ENCODE measurements around the gene FLCN. TPM values are rescaled to one million over a fixed set of nuclear protein-coding genes. Genes with fewer than 3 reads are reported as not detected.
A peak's percentile ranks its signal among the peaks of the same experiment; 100 is the strongest.
"Not testable (repeated sequence)": the region's sequence is repeated elsewhere in the genome, so short reads cannot be mapped to it uniquely, and the experiment has no call there.

FLCN gene
- total RNA-seq, 1 donor from 2014 or later = 29.3 TPM

- DNase-seq = no peak
Observed at GRCh38 chr17:17213775-17214174, 23.2 kb downstream of the FLCN start.

DNA sequence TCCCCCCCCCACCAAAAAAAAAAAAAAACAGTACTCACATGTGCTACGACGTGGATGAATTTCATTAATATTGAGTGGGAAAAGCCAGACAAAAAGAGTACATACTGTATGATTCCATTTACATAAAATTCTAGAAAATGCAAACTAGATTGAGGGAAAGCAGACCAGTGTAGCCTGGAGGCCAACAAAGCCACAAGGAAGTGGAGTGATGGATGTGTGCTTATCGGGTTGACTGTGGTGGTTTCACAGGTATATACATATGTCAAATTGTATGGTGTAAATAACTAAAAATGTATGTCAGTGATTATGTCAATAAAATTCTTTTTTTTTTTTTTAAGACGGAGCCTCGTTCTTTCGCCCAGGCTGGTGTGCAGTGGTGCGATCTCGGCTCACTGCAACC lies 29.0 kb downstream of the FLCN start:
- no peak for DNase-seq

DNA sequence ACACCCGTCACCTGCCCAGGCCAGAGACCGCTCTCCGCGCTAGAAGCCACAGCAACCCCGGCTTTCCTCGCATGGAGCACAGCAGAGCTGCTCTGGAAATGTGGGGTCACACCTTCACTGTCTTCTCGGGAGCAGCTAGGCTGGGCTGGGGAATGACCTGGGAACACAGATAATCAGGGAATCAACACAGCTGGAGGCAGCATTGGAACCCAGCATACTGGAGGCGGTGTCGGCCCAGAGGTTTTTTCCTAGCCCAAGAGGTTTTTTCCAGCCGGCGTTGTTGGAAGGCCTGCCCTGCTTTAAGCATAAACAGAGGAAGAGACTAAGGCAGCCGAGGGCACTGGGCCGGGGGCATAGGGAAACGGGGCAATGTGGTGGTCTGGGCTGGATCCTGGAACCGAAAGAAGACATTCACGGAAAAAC lies 30.0 kb downstream of the FLCN start:
- peak; percentile 10 for DNase-seq

GRCh38 chr17:17206124-17206912 lies 30.6 kb downstream of the FLCN start, which contains the start of gene PLD6:
Gene PLD6, minus strand, starts transcription at chr17:17206333. Its CDS starts 47 bp downstream, at chr17:17206286.
- DNase-seq = peak; percentile 40

DNA sequence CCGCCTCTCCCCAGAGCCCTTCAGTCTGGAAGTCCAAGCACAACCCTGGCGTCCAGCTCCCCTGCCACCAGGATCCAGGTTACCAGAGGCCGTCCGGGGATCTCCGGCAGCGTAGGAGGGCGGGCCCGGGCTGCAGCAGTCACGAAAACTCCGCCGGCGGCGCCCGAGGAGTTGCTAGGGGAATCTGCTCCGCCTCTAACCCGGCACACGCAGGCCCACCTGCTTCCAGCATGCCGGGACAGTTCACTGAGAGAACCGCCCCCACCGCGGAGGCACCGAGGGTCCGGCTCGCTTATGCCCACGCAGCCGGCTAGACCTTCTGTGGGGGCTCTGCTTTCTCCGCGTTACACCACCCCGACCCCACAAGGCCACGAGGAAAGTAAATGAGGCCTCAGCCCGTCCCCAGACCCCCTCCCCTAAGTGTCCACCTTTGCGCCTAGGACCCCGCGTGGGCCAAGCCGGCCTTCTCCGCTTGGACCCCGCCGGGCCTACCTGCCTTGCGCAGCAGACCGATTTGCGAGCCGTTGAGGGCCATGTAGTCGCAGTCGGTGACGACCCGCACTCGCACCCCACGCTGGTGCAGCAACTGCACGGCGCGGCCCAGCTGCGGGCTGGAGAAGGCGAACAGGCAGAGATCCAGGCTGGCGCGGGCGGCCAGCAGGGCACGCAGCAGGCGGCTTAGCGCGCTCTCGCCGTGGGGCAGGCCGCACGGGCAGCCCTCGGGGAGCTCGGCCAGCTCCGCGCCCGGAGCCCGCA lies 31.4 kb downstream of the FLCN start:
- peak; percentile 40 for DNase-seq

DNA sequence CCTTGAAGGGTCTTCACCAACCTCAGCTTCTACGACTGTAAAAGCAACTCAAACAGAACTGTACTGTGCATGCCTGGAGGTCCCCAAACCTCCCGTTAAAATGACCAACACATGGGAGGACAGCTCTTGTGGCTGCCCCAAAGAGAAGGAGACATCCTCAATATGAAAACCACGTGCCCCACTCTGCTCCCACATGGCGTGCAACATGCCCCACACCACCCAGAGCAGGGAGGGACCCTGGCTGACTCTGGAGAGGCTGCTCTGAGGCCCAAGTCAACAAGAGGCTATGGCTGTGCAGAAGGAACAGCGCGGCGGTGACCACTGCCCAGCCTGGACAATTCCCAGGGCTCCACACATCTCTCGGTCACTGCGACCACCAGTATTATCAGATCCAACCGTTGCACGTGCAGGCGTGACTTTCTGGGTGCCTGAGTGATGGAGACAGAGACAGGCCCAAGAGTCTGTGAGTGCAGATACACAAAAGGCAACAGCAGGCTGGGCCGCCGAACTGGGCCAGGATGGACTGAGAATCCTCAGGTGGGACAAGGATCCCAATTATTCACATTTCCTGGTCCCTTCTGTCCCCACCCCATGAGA lies 32.2 kb downstream of the FLCN start:
- DNase-seq = no peak

GRCh38 chr17:17204041-17204591 lies 32.9 kb downstream of the FLCN start:
- peak; percentile 35 for DNase-seq

- DNase-seq = no peak
Observed at GRCh38 chr17:17203173-17203730, 33.7 kb downstream of the FLCN start.

DNA sequence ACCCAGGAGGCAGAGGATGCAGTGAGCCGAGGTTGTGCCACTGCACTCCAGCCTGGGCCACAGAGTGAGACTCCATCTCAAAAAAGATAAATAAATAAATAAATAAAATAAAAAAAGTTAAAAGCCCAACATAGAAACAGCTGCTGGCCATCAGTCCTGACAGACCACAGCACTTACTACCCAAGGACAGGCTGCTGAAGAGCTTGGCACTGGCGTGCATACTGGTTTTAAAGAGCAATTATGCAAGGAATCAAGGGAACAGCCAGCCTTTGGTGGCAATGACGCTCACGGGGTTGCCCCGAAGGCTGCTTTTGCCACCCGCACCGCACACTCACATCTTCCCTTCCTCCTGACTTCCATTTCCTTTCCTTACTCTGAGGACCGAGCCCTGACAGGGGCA lies 35.1 kb downstream of the FLCN start:
- DNase-seq = no peak

- no peak for DNase-seq
Observed at GRCh38 chr17:17201271-17201670, 35.7 kb downstream of the FLCN start.

- no peak for DNase-seq
Observed at GRCh38 chr17:17200831-17201230, 36.1 kb downstream of the FLCN start.

DNA sequence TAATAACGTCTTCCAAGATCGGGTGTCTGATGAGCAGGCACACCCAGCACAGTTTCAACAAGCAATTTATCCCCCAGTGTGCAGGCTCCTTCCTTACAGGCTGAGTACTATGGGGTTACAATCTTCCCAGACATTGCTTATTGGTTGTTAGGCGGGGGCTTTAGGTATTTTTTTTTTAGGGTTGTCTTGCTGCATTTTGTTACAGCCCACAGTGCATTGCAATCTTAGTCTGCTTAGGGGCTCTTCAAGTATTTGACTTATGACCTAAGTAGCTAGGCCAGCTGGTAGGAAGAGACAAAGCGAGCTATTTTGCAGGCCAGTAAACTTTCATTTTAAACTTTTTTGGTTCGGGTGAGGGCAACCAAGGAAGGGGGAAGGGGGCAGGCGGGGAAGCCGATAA lies 36.7 kb downstream of the FLCN start:
- no peak for DNase-seq

DNA sequence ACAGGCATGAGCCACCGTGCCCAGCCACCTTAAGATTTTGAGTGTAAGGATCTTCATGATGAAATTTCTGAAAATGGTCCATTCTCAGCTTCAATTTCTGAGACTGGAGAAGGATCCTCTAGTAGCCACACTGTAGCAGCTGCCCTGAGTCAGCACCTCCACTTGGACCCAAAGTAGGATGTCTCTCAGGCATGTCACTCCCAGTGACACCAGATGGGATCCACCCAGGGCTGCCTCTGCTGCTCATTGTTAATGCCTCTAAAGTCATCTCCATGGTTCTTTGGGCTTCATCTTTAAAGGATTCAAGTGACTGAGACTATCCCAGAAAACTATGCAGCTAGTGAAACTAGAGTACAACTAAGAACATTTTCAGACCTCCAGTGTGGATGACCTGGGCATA lies 38.7 kb downstream of the FLCN start:
- no peak for DNase-seq

GRCh38 chr17:17196776-17197175 lies 40.2 kb downstream of the FLCN start:
- DNase-seq = no peak

- not testable (repeated sequence) for DNase-seq
Observed at GRCh38 chr17:17195466-17195865, 41.5 kb downstream of the FLCN start.

DNA sequence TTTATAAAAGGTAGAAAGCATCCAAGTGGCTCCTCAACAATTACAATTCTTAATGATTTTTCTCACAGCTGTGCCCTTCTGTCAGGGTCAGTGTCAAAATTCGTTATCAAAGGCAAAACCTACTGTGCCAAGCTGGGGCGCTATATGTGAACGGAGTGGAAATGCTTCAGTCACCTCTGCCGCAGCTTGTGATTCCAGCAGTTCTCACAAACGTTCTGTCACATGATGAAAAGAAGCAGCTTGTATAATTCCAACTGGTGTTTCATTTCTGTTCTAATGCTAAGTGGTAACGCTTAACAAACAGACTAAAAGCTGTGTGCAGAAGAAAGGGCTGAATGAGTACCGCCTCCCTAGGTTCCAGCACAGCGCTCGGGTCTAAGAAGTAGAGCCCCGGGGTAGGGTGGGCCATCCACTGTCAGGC lies 45.0 kb downstream of the FLCN start:
- DNase-seq = no peak

- DNase-seq = no peak
Observed at GRCh38 chr17:17191346-17191792, 45.6 kb downstream of the FLCN start.

DNA sequence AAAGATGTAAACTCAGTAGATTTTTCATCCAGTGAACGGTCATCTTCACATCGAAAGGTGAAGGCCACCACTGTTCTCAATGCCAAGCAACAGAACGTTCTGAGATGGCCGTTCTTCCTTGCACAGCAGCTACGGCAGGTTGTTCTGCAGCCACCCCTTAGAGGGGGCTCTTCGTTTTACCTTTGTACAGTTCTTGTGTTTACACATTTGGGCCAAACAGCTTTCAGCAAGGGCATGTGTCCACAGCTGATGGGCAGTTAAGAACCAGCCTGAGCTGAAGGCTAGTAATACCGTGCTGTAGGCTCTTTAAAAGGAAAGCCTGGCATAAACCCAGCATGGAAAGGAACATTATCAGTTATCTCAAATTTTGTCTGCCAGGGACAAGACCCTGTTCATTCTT lies 46.8 kb downstream of the FLCN start:
- no peak for DNase-seq

- no peak for DNase-seq
Observed at GRCh38 chr17:17189559-17189958, 47.4 kb downstream of the FLCN start.

GRCh38 chr17:17188586-17188985 lies 48.4 kb downstream of the FLCN start:
- DNase-seq = no peak

- no peak for DNase-seq
Observed at GRCh38 chr17:17186551-17187505, 50.1 kb downstream of the FLCN start.
